ENCODE measurements around the gene NKAIN2. TPM values are rescaled to one million over a fixed set of nuclear protein-coding genes. Genes with fewer than 3 reads are reported as not detected.

NKAIN2 gene
- 0.06 TPM in 1 of 2 replicates, not detected in the other for total RNA-seq (2014; rRNA removed)
- 0.34 TPM for polyA plus RNA-seq (2012)

- no peak for DNase-seq (ENCODE audit: low read depth)
These were observed at the start of gene NKAIN2 for GRCh38 chr6:123803504-123804013. Gene NKAIN2, plus strand, starts transcription at chr6:123803865.

GRCh38 chr6:123759472-123759871 is 44.2 kb upstream of the NKAIN2 start:
- DNase-seq (ENCODE audit: low read depth) = no peak

GRCh38 chr6:123763904-123764303 is 39.8 kb upstream of the NKAIN2 start:
- no peak for DNase-seq (ENCODE audit: low read depth)

- DNase-seq (ENCODE audit: low read depth) = no peak
These were observed 38.9 kb upstream of the NKAIN2 start for GRCh38 chr6:123764722-123765121.

GRCh38 chr6:123768921-123769320 is 34.7 kb upstream of the NKAIN2 start:
- DNase-seq (ENCODE audit: low read depth) = no peak

- peak; percentile 6 for DNase-seq (ENCODE audit: low read depth)
These were observed 34.2 kb upstream of the NKAIN2 start for GRCh38 chr6:123769431-123769830.

- DNase-seq (ENCODE audit: low read depth) = no peak
These were observed 33.3 kb upstream of the NKAIN2 start for GRCh38 chr6:123770247-123770949.

GRCh38 chr6:123771126-123771525 is 32.5 kb upstream of the NKAIN2 start:
- no peak for DNase-seq (ENCODE audit: low read depth)

- DNase-seq (ENCODE audit: low read depth) = peak; percentile 31
These were observed 26.1 kb upstream of the NKAIN2 start for GRCh38 chr6:123777563-123777962.

GRCh38 chr6:123780021-123780420 is 23.6 kb upstream of the NKAIN2 start:
- DNase-seq (ENCODE audit: low read depth) = no peak

- DNase-seq (ENCODE audit: low read depth) = no peak
These were observed 19.3 kb upstream of the NKAIN2 start for GRCh38 chr6:123784330-123784729.

GRCh38 chr6:123785039-123785438 is 18.6 kb upstream of the NKAIN2 start:
- no peak for DNase-seq (ENCODE audit: low read depth)

- DNase-seq (ENCODE audit: low read depth) = no peak
These were observed 15.3 kb upstream of the NKAIN2 start for GRCh38 chr6:123788319-123788718.

- DNase-seq (ENCODE audit: low read depth) = no peak
These were observed 9.5 kb upstream of the NKAIN2 start for GRCh38 chr6:123794190-123794589.

GRCh38 chr6:123794799-123795198 is 8.9 kb upstream of the NKAIN2 start:
- DNase-seq (ENCODE audit: low read depth) = no peak

GRCh38 chr6:123801067-123801466 is 2.6 kb upstream of the NKAIN2 start:
- no peak for DNase-seq (ENCODE audit: low read depth)

- no peak for DNase-seq (ENCODE audit: low read depth)
These were observed 1.3 kb upstream of the NKAIN2 start for GRCh38 chr6:123802351-123802696.

GRCh38 chr6:123802697-123803503 is 765 bp upstream of the NKAIN2 start:
- DNase-seq (ENCODE audit: low read depth) = peak; percentile 78

GRCh38 chr6:123804014-123804786 is 535 bp downstream of the NKAIN2 start:
- DNase-seq (ENCODE audit: low read depth) = no peak

- no peak for DNase-seq (ENCODE audit: low read depth)
These were observed 1.3 kb downstream of the NKAIN2 start for GRCh38 chr6:123804787-123805540.

GRCh38 chr6:123805921-123806320 is 2.3 kb downstream of the NKAIN2 start:
- DNase-seq (ENCODE audit: low read depth) = no peak

Data from LHCN-M2 (cell line).